Measurements from ENCODE around the gene C9orf50. TPM values are rescaled to one million over a fixed set of nuclear protein-coding genes. Genes with fewer than 3 reads are reported as not detected.
"Not testable (repeated sequence)": the region's sequence is repeated elsewhere in the genome, so short reads cannot be mapped to it uniquely, and the experiment has no call there.

The C9orf50 gene
- total RNA-seq, 1 donor from 2014 or later: 0.87 TPM

- Mint-ChIP-seq H3K4me1 (peaks cover 51% of the 10 kb centered on the region), H3K4me3 (peak overlapping the region; percentile 52), H3K36me3 (no peaks in the 10 kb centered on the region), H3K27ac (peak overlapping the region; percentile 96), H3K9me3 (no peaks in the 10 kb centered on the region), H3K27me3 (ENCODE audit: low read depth) (no peaks in the 10 kb centered on the region)
- no peak for TF ChIP-seq CTCF (IDR thresholded peaks at IDR 0.05; ENCODE audit: unreplicated experiment)
- DNase-seq (ENCODE audit: low spot score in 2 of 2, unreplicated experiment in 2 of 2): peak; percentile 56 to 78
These were observed 23.4 kb downstream of the C9orf50 start for GRCh38 chr9:129597355-129598088.

- no peak for TF ChIP-seq CTCF (IDR thresholded peaks at IDR 0.05; ENCODE audit: unreplicated experiment)
These were observed 24.2 kb downstream of the C9orf50 start for GRCh38 chr9:129596541-129597331.

GRCh38 chr9:129595903-129596540, 24.9 kb downstream of the C9orf50 start:
- Mint-ChIP-seq H3K27ac (peak overlapping the region; percentile 90), H3K4me3 (peak overlapping the region; percentile 69), H3K36me3 (no peaks in the 10 kb centered on the region), H3K9me3 (no peaks in the 10 kb centered on the region), H3K27me3 (ENCODE audit: low read depth) (no peaks in the 10 kb centered on the region), H3K4me1 (peaks cover 56% of the 10 kb centered on the region)
- no peak for DNase-seq (ENCODE audit: low spot score in 2 of 2, unreplicated experiment in 2 of 2)
- no peak for TF ChIP-seq CTCF (IDR thresholded peaks at IDR 0.05; ENCODE audit: unreplicated experiment)

More at GRCh38 chr9:129596541-129597331, 24.2 kb downstream of the C9orf50 start:
- Mint-ChIP-seq H3K9me3 (no peaks in the 10 kb centered on the region), H3K36me3 (no peaks in the 10 kb centered on the region), H3K27ac (peak overlapping the region; percentile 90), H3K27me3 (ENCODE audit: low read depth) (no peaks in the 10 kb centered on the region), H3K4me1 (peaks cover 54% of the 10 kb centered on the region), H3K4me3 (peak overlapping the region; percentile 69)
- DNase-seq (ENCODE audit: low spot score in 2 of 2, unreplicated experiment in 2 of 2): peak in 1 of 2 experiments; percentile 59

- Mint-ChIP-seq H3K4me3 (peak overlapping the region; percentile 5), H3K27me3 (ENCODE audit: low read depth) (no peaks in the 10 kb centered on the region), H3K27ac (peak overlapping the region; percentile 90), H3K9me3 (no peaks in the 10 kb centered on the region), H3K4me1 (peaks cover 61% of the 10 kb centered on the region), H3K36me3 (no peaks in the 10 kb centered on the region)
- no peak for DNase-seq (ENCODE audit: low spot score in 2 of 2, unreplicated experiment in 2 of 2)
- no peak for TF ChIP-seq CTCF (IDR thresholded peaks at IDR 0.05; ENCODE audit: unreplicated experiment)
These were observed 25.6 kb downstream of the C9orf50 start for GRCh38 chr9:129595311-129595741.

GRCh38 chr9:129594632-129595031, 26.3 kb downstream of the C9orf50 start:
- no peak for DNase-seq (ENCODE audit: low spot score in 2 of 2, unreplicated experiment in 2 of 2)
- Mint-ChIP-seq H3K4me3 (no peak overlapping the region), H3K27me3 (ENCODE audit: low read depth) (no peaks in the 10 kb centered on the region), H3K36me3 (no peaks in the 10 kb centered on the region), H3K4me1 (peaks cover 61% of the 10 kb centered on the region), H3K9me3 (no peaks in the 10 kb centered on the region), H3K27ac (peak overlapping the region; percentile 90)
- no peak for TF ChIP-seq CTCF (IDR thresholded peaks at IDR 0.05; ENCODE audit: unreplicated experiment)

- not testable (repeated sequence) for H3K9me3 Mint-ChIP-seq; H3K27me3 Mint-ChIP-seq (ENCODE audit: low read depth); DNase-seq (ENCODE audit: low spot score in 2 of 2, unreplicated experiment in 2 of 2); H3K4me3 Mint-ChIP-seq; H3K36me3 Mint-ChIP-seq
- Mint-ChIP-seq H3K27ac (peak overlapping the region; percentile 43), H3K4me1 (peaks cover 62% of the 10 kb centered on the region)
These were observed 28.1 kb downstream of the C9orf50 start for GRCh38 chr9:129592790-129593189.
